Heart left ventricle (tissue), 16 donors: ENCODE results near the gene MRPS7. TPM values are rescaled to one million over a fixed set of nuclear protein-coding genes. Genes with fewer than 3 reads are reported as not detected.

Experiments
- ATAC-seq, 4 donors: fragments of 200-7000 bp; cut with Tn5 transposase; one replicate each; pipeline ENCODE4 v1.9.1; 2020 to 2022; ENCODE audit warnings: moderate library complexity in 4 of 4, mild to moderate bottlenecking in 3 of 4, moderate number of reproducible peaks in 1 of 4
- DNase-seq, 5 donors: peaks; one replicate each; pipeline ENCODE4 v3.0.0-alpha.2; 2020
- H3K27ac ChIP-seq, 12 donors: fragments of 200-600 bp; sonication (generic) in 4 of 12; one replicate each; pipeline versions ENCODE4 v1.5.0 to v1.8.0; 2016 to 2022; ENCODE audit warnings: mild to moderate bottlenecking in 2 of 12
- H3K27me3 ChIP-seq, 9 donors: fragments of 200-600 bp; sonication (generic) in 2 of 9; one replicate each; pipeline versions ENCODE4 v1.5.1 to v1.8.0; 2016 to 2022; ENCODE audit warnings: mild to moderate bottlenecking in 3 of 9
- H3K36me3 ChIP-seq, 9 donors: fragments of 200-600 bp; sonication (generic) in 2 of 9; one replicate each; pipeline versions ENCODE4 v1.5.0 to v1.8.0; 2018 to 2022; ENCODE audit warnings: mild to moderate bottlenecking in 2 of 9
- H3K4me1 ChIP-seq, 12 donors: fragments of 200-600 bp; sonication (generic) in 4 of 12; one replicate each; pipeline versions ENCODE4 v1.5.0 to v1.8.0; 2016 to 2022; ENCODE audit warnings: mild to moderate bottlenecking in 3 of 12
- H3K4me3 ChIP-seq, 12 donors: fragments of 200-600 bp; sonication (generic) in 4 of 12; one replicate each; pipeline versions ENCODE4 v1.5.0 to v1.8.0; 2017 to 2022; ENCODE audit warnings: mild to moderate bottlenecking in 9 of 12, moderate library complexity in 4 of 12
- H3K9me3 ChIP-seq, 12 donors: fragments of 200-600 bp; sonication (generic) in 4 of 12; one replicate each; pipeline versions ENCODE4 v1.5.0 to v1.8.0; 2016 to 2022; ENCODE audit warnings: mild to moderate bottlenecking in 1 of 12
- POLR2A ChIP-seq, 2 donors: fragments of 450-650 bp; IDR thresholded peaks; one replicate each; pipeline ENCODE4 v1.6.1; 2017; ENCODE audit warnings: antibody characterized with exemption in 2 of 2, mild to moderate bottlenecking in 2 of 2, moderate library complexity in 2 of 2
- WGBS, 4 donors: extraction: QIAGEN DNeasy Blood & Tissue Kit in 2 of 4; methylation state at CpG; one replicate each; pipeline versions ENCODE4 v1.1.5 to v1.1.7; 2013 to 2018; 5-methylcytosine and 5-hydroxymethylcytosine counted together
- intact Hi-C, 10 donors: fragments of 100-400 bp; cut with DNase I; formaldehyde crosslinking; loops; one replicate each; pipeline versions ENCODE4 v1.11.1 to v1.14.2; 2022
- polyA plus RNA-seq, 2 donors: library from polyadenylated mRNA; stranded (reverse); fragments of 200-250 nt; gene quantifications; one replicate each; pipeline ENCODE4 v1.2.3, GENCODE V29; 2013
- total RNA-seq, 9 donors: library from RNA; depleted of rRNA in 2 of 9; stranded (reverse); fragments of >200 nt in 2 of 9; fragmentation: NEBNext Ultra II Directional in 3 of 9; extraction: Animal tissue kit (Norgen Biotek cat#: 25700) in 3 of 9; gene quantifications; one replicate each; pipeline versions ENCODE4 v1.1.0 to v1.2.4, GENCODE V29; 2016 to 2023
- TF ChIP-seq, protein P1 (sequence below), 12 donors: fragments of 200-600 bp; sonication (generic) in 4 of 12; IDR thresholded peaks; one replicate each; pipeline versions ENCODE4 v1.5.0 to v1.8.0; 2018 to 2022; ENCODE audit warnings: antibody characterized with exemption in 12 of 12, mild to moderate bottlenecking in 5 of 12
- donor health status: ischemic (EF 13 %, LVEDD 7.1; RV severe dilation, severe dysfunction).
- donor health status: healthy with polysubstance abuse.
- donor health status: DM: no; HTN: yes; CAD: no.
- donor health status: DM: no; HTN: no; CAD: no.
- donor health status: ischemic (EF 25% LVEDD 6.9; RV normal size, moderate dysfunction).
- donor health status: ischemic (EF 25% LVEDD 5.7; RV mildly dilated, moderate dysfunction).
- donor health status: healthy.
- donor health status: DM: yes; HTN: yes; CAD: no.
- donor health status: ischemic (EF 35%, LVEDD 5.7; RV mildly dilated, moderate dysfunction).
- donor health status: nonischemic (EF 11% LVEDD 7.7; RV severe dilation, severe dysfunction).
- donor health status: DM: yes; HTN: yes; CAD: no.
- donor health status: PGD.
- donor health status: ischemic (EF 29% LVEDD 5.4; RV normal size, mild dysfunction).
- donor health status: nonischemic (EF 23%, LVEDD 6.1; RV moderate dilation, normal function).

MRPS7 gene
- total and polyA plus RNA-seq, 11 donors = 76.7 to 143 (median 113) TPM

DNA sequence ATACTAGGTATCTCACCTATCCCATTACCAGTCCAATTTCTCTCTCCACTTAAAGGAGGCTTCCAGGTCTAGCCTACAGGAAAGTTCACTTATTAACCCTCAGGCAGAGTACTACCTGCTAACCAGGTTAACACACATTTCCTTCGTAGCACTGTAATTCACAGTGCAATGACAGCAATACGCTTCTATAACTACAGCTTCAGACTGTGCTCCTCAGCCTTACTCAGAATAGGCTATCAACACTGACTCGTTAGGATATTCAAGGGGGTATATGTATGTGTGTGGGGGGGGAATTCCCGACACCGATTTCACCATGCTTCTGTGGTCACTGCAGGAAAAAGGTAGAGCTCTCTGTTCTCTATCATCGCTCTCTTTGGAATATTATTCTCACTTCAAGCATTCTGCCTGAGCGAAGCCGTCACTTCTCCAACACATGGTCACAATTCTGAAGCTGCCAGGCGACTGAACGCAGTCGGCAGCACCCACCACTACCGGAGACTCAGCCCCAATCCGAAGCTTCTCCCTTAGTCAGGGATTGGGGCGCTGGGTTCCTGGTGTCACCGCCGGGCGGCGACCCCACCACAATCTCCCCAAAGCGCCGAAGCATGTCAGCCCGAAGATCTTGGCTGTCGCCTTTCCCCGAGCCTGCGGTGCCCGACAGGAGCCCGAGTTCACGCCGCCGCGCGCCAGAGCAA is 891 bp upstream of the MRPS7 start:
- intact Hi-C loops = no loop called here
- ATAC-seq (peak in 1 of 4 donors; percentile 10), DNase-seq (no peak)
- peaks cover 17 to 43% (median 28%) of the 10 kb centered on the region in 12 donors for H3K4me1 ChIP-seq
- H3K4me3 ChIP-seq = peak overlapping the region; percentile 77 to 100 (median 96)
- H3K9me3 ChIP-seq = no peaks in the 10 kb centered on the region
- peaks cover 0 to 30% (median 26%) of the 10 kb centered on the region in 9 donors for H3K36me3 ChIP-seq
- 1 to 3% (median 2%) methylated on average over 20 to 31 of the region's 31 CpGs for WGBS, 4 donors
- no peak for TF ChIP-seq POLR2A (IDR thresholded peaks at IDR 0.05)
- TF ChIP-seq, protein P1, sequence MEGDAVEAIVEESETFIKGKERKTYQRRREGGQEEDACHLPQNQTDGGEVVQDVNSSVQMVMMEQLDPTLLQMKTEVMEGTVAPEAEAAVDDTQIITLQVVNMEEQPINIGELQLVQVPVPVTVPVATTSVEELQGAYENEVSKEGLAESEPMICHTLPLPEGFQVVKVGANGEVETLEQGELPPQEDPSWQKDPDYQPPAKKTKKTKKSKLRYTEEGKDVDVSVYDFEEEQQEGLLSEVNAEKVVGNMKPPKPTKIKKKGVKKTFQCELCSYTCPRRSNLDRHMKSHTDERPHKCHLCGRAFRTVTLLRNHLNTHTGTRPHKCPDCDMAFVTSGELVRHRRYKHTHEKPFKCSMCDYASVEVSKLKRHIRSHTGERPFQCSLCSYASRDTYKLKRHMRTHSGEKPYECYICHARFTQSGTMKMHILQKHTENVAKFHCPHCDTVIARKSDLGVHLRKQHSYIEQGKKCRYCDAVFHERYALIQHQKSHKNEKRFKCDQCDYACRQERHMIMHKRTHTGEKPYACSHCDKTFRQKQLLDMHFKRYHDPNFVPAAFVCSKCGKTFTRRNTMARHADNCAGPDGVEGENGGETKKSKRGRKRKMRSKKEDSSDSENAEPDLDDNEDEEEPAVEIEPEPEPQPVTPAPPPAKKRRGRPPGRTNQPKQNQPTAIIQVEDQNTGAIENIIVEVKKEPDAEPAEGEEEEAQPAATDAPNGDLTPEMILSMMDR (IDR thresholded peaks at IDR 0.05) = peak in 2 of 12 donors; percentile 14 to 19
- peak overlapping the region; percentile 90 to 99 (median 96) for H3K27ac ChIP-seq
- no peaks in the 10 kb centered on the region for H3K27me3 ChIP-seq

DNA sequence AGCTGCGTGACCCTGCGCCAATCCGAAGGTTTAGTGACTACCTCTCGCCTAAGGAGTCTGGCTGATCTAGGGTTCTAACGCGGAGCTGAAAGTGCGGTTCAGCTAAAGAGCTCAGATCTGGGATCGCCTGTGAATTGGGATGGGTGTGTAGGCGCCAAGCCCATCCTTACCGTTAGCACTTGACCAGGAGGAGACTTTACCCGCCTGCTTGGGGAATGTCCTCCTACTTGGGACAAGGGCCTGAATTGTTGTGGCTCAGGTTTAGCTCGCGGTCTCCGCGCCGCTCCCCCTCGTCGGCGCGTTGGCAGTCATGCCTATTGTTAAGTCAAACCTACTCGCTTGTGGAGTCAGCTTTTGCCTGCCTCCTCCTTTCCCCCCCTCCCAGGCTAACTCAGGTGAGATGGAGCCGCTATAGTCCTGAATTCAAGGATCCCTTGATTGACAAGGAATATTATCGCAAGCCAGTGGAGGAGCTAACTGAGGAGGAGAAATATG is 480 bp downstream of the MRPS7 start:
- no peak for DNase-seq
- Histone ChIP-seq H3K9me3 (no peaks in the 10 kb centered on the region), H3K36me3 (peaks cover 0 to 43% (median 39%) of the 10 kb centered on the region in 9 donors), H3K4me3 (peak overlapping the region; percentile 77 to 100 (median 96)), H3K27ac (peak overlapping the region; percentile 90 to 99 (median 96)), H3K4me1 (peaks cover 17 to 45% (median 27%) of the 10 kb centered on the region in 12 donors), H3K27me3 (no peaks in the 10 kb centered on the region)
- ATAC-seq = peak in 2 of 4 donors; percentile 1 to 3
- intact Hi-C loops = no loop called here
- 0 to 1% (median 1%) methylated on average over 14 to 23 of the region's 23 CpGs for WGBS, 4 donors
- TF ChIP-seq, protein P1 (IDR thresholded peaks at IDR 0.05) = no peak
- no peak for TF ChIP-seq POLR2A (IDR thresholded peaks at IDR 0.05)

DNA sequence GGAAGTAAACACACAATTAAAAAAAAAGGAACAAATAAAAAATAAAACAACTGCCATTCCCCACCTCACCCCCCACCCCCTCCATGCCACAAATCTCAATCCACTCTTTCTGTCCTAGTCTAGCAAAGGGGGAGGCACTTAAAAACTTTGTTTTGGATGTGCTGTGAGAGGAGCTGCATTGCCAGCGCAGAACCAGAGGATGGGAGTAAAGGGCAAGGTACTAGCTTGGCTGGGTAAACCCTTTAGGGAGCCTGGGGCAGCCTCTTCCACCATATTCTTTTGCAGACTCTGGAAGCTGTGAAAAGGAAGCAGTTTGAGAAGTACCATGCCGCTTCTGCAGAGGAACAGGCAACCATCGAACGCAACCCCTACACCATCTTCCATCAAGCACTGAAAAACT is 1.4 kb downstream of the MRPS7 start:
- H3K27me3 ChIP-seq = no peaks in the 10 kb centered on the region
- TF ChIP-seq, protein P1 (IDR thresholded peaks at IDR 0.05) = no peak
- no peak for TF ChIP-seq POLR2A (IDR thresholded peaks at IDR 0.05)
- H3K4me1 ChIP-seq = peaks cover 17 to 54% (median 29%) of the 10 kb centered on the region in 12 donors
- WGBS, 4 donors = 92 to 97% (median 95%) methylated on average over 4 of the region's 4 CpGs
- H3K36me3 ChIP-seq = peaks cover 0 to 46% (median 42%) of the 10 kb centered on the region in 9 donors
- H3K9me3 ChIP-seq = no peaks in the 10 kb centered on the region
- H3K27ac ChIP-seq = no peak overlapping the region
- H3K4me3 ChIP-seq = peak overlapping the region in 4 of 12 donors; percentile 6 to 100 (median 80)
- intact Hi-C loops = no loop called here
- DNase-seq = no peak
- ATAC-seq = no peak

DNA sequence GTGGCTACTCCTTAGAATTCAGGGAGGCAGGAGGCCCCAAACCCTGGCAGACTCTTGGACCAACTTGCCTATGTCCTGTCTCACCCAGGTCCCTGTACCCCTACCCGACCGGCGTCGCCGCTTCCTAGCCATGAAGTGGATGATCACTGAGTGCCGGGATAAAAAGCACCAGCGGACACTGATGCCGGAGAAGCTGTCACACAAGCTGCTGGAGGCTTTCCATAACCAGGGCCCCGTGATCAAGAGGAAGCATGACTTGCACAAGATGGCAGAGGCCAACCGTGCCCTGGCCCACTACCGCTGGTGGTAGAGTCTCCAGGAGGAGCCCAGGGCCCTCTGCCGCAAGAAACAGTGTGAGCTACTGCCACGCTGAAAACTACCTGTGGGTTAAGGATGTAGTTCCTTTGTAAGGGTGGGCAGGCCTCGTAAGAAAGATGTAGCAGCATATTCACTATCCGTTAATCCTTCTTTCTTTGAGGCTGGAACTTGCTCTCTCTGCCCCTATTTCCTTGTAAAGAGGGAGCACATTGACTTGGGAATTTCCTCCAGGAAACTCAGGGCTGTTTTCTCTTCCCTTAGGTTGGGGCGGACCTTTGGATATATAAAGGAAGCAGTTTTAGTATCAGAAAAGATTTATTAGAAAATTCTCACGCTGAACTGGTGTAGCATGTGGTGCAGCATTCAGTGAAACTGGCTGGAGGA is 4.1 kb downstream of the MRPS7 start:
- WGBS, 4 donors = 88 to 91% (median 89%) methylated on average over 11 to 17 of the region's 17 CpGs
- ATAC-seq = no peak
- DNase-seq = no peak
- Histone ChIP-seq H3K27ac (peak overlapping the region in 1 of 12 donors; percentile 37), H3K9me3 (no peaks in the 10 kb centered on the region), H3K36me3 (peaks cover 0 to 46% (median 42%) of the 10 kb centered on the region in 9 donors), H3K4me3 (no peak overlapping the region), H3K27me3 (no peaks in the 10 kb centered on the region), H3K4me1 (peaks cover 2 to 57% (median 18%) of the 10 kb centered on the region in 12 donors)
- intact Hi-C loops = no loop called here
- no peak for TF ChIP-seq POLR2A (IDR thresholded peaks at IDR 0.05)
- TF ChIP-seq, protein P1 (IDR thresholded peaks at IDR 0.05) = no peak
